ENCODE data around the gene EEF1A2.

EEF1A2 gene

GRCh38 chr20:63509088-63509564, 10.2 kb upstream of the EEF1A2 start:
- H3K27ac ChIP-seq = no peak overlapping the region
- no peak for TF ChIP-seq EZH2 (IDR thresholded peaks at IDR 0.05)
- TF ChIP-seq POLR2AphosphoS5 (IDR thresholded peaks at IDR 0.05; ENCODE audit: borderline replicate concordance, low read depth, low read length) = no peak
- no peak for TF ChIP-seq FOXP2 (optimal IDR thresholded peaks at IDR 0.05; ENCODE audit: control extremely low read depth, extremely low read length, insufficient read depth)

GRCh38 chr20:63508072-63508768, 9.3 kb upstream of the EEF1A2 start:
- H3K9ac ChIP-seq (ENCODE audit: insufficient read length) = no peak overlapping the region
- TF ChIP-seq FOXP2 (optimal IDR thresholded peaks at IDR 0.05; ENCODE audit: control extremely low read depth, extremely low read length, insufficient read depth) (no peak), EZH2 (IDR thresholded peaks at IDR 0.05) (no peak), POLR2AphosphoS5 (IDR thresholded peaks at IDR 0.05; ENCODE audit: borderline replicate concordance, low read depth, low read length) (no peak)
- H3K27ac ChIP-seq = no peak overlapping the region
- no peaks in the 10 kb centered on the region for H3K9me3 ChIP-seq (ENCODE audit: low read depth, low read length)
- no peak overlapping the region for H3K4me3 ChIP-seq
- DNase-seq (ENCODE audit: low read depth, low spot score) = no peak
- H3K36me3 ChIP-seq (ENCODE audit: insufficient read depth, low read length) = no peaks in the 10 kb centered on the region

More at GRCh38 chr20:63509088-63509564, 10.2 kb upstream of the EEF1A2 start:
- Histone ChIP-seq H3K4me3 (no peak overlapping the region), H3K9me3 (ENCODE audit: low read depth, low read length) (no peaks in the 10 kb centered on the region), H3K9ac (ENCODE audit: insufficient read length) (no peak overlapping the region), H3K36me3 (ENCODE audit: insufficient read depth, low read length) (no peaks in the 10 kb centered on the region)
- DNase-seq (ENCODE audit: low read depth, low spot score) = no peak

GRCh38 chr20:63507083-63507743, 8.3 kb upstream of the EEF1A2 start:
- Histone ChIP-seq H3K9me3 (ENCODE audit: low read depth, low read length) (no peaks in the 10 kb centered on the region), H3K27ac (no peak overlapping the region), H3K36me3 (ENCODE audit: insufficient read depth, low read length) (no peaks in the 10 kb centered on the region), H3K4me3 (no peak overlapping the region), H3K9ac (ENCODE audit: insufficient read length) (no peak overlapping the region)
- TF ChIP-seq POLR2AphosphoS5 (IDR thresholded peaks at IDR 0.05; ENCODE audit: borderline replicate concordance, low read depth, low read length) = no peak
- no peak for TF ChIP-seq FOXP2 (optimal IDR thresholded peaks at IDR 0.05; ENCODE audit: control extremely low read depth, extremely low read length, insufficient read depth)
- no peak for TF ChIP-seq EZH2 (IDR thresholded peaks at IDR 0.05)
- no peak for DNase-seq (ENCODE audit: low read depth, low spot score)

- H3K4me3 ChIP-seq = no peak overlapping the region
- H3K9me3 ChIP-seq (ENCODE audit: low read depth, low read length) = no peaks in the 10 kb centered on the region
- TF ChIP-seq POLR2AphosphoS5 (IDR thresholded peaks at IDR 0.05; ENCODE audit: borderline replicate concordance, low read depth, low read length) = no peak
- no peak for TF ChIP-seq FOXP2 (optimal IDR thresholded peaks at IDR 0.05; ENCODE audit: control extremely low read depth, extremely low read length, insufficient read depth)
- TF ChIP-seq EZH2 (IDR thresholded peaks at IDR 0.05) = no peak
- no peak overlapping the region for H3K27ac ChIP-seq
- H3K36me3 ChIP-seq (ENCODE audit: insufficient read depth, low read length) = no peaks in the 10 kb centered on the region
- no peak overlapping the region for H3K9ac ChIP-seq (ENCODE audit: insufficient read length)
- DNase-seq (ENCODE audit: low read depth, low spot score) = no peak
Measured at GRCh38 chr20:63505723-63506122, 6.8 kb upstream of the EEF1A2 start.

GRCh38 chr20:63505281-63505680, 6.4 kb upstream of the EEF1A2 start:
- Histone ChIP-seq H3K9me3 (ENCODE audit: low read depth, low read length) (no peaks in the 10 kb centered on the region), H3K36me3 (ENCODE audit: insufficient read depth, low read length) (no peaks in the 10 kb centered on the region), H3K4me3 (no peak overlapping the region), H3K9ac (ENCODE audit: insufficient read length) (no peak overlapping the region), H3K27ac (no peak overlapping the region)
- TF ChIP-seq EZH2 (IDR thresholded peaks at IDR 0.05) = no peak
- no peak for TF ChIP-seq POLR2AphosphoS5 (IDR thresholded peaks at IDR 0.05; ENCODE audit: borderline replicate concordance, low read depth, low read length)
- TF ChIP-seq FOXP2 (optimal IDR thresholded peaks at IDR 0.05; ENCODE audit: control extremely low read depth, extremely low read length, insufficient read depth) = no peak
- DNase-seq (ENCODE audit: low read depth, low spot score) = no peak

- Histone ChIP-seq H3K9me3 (ENCODE audit: low read depth, low read length) (no peaks in the 10 kb centered on the region), H3K4me3 (no peak overlapping the region), H3K36me3 (ENCODE audit: insufficient read depth, low read length) (no peaks in the 10 kb centered on the region), H3K27ac (no peak overlapping the region), H3K9ac (ENCODE audit: insufficient read length) (no peak overlapping the region)
- DNase-seq (ENCODE audit: low read depth, low spot score) = no peak
- TF ChIP-seq FOXP2 (optimal IDR thresholded peaks at IDR 0.05; ENCODE audit: control extremely low read depth, extremely low read length, insufficient read depth) (no peak), EZH2 (IDR thresholded peaks at IDR 0.05) (no peak), POLR2AphosphoS5 (IDR thresholded peaks at IDR 0.05; ENCODE audit: borderline replicate concordance, low read depth, low read length) (no peak)
Measured at GRCh38 chr20:63504642-63505041, 5.8 kb upstream of the EEF1A2 start.

- no peaks in the 10 kb centered on the region for H3K36me3 ChIP-seq (ENCODE audit: insufficient read depth, low read length)
- no peak for DNase-seq (ENCODE audit: low read depth, low spot score)
- no peak overlapping the region for H3K4me3 ChIP-seq
- H3K27ac ChIP-seq = no peak overlapping the region
- H3K9ac ChIP-seq (ENCODE audit: insufficient read length) = no peak overlapping the region
- no peaks in the 10 kb centered on the region for H3K9me3 ChIP-seq (ENCODE audit: low read depth, low read length)
- TF ChIP-seq EZH2 (IDR thresholded peaks at IDR 0.05) = no peak
- TF ChIP-seq POLR2AphosphoS5 (IDR thresholded peaks at IDR 0.05; ENCODE audit: borderline replicate concordance, low read depth, low read length) = no peak
- no peak for TF ChIP-seq FOXP2 (optimal IDR thresholded peaks at IDR 0.05; ENCODE audit: control extremely low read depth, extremely low read length, insufficient read depth)
Measured at GRCh38 chr20:63503524-63503923, 4.6 kb upstream of the EEF1A2 start.

GRCh38 chr20:63502671-63503172, 3.8 kb upstream of the EEF1A2 start:
- Histone ChIP-seq H3K27ac (no peak overlapping the region), H3K4me3 (no peak overlapping the region), H3K36me3 (ENCODE audit: insufficient read depth, low read length) (no peaks in the 10 kb centered on the region), H3K9me3 (ENCODE audit: low read depth, low read length) (no peaks in the 10 kb centered on the region), H3K9ac (ENCODE audit: insufficient read length) (no peak overlapping the region)
- no peak for TF ChIP-seq EZH2 (IDR thresholded peaks at IDR 0.05)
- no peak for TF ChIP-seq POLR2AphosphoS5 (IDR thresholded peaks at IDR 0.05; ENCODE audit: borderline replicate concordance, low read depth, low read length)
- TF ChIP-seq FOXP2 (optimal IDR thresholded peaks at IDR 0.05; ENCODE audit: control extremely low read depth, extremely low read length, insufficient read depth) = no peak
- DNase-seq (ENCODE audit: low read depth, low spot score) = no peak

Data from SK-N-MC (cell line).